22Rv1 (cell line): ENCODE data around the gene TACR2.

Experiments
- CTCF ChIP-seq: fragments of 450-650 bp; IDR thresholded peaks from 2 replicates; pipeline ENCODE4 v1.5.1; 2017; ENCODE audit warnings: mild to moderate bottlenecking
- ZFX ChIP-seq: fragments of 450-650 bp; IDR thresholded peaks from 2 replicates; pipeline ENCODE4 v1.6.1; 2017; ENCODE audit warnings: antibody characterized with exemption, borderline replicate concordance

GRCh38 chr10:69359148-69359547 lies 57.6 kb downstream of the TACR2 start:
- TF ChIP-seq CTCF (no peak), ZFX (no peak)
